ENCODE data around the gene ANKMY1.
A peak's percentile ranks its signal among the peaks of the same experiment; 100 is the strongest.
"Not testable (repeated sequence)": the region's sequence is repeated elsewhere in the genome, so short reads cannot be mapped to it uniquely, and the experiment has no call there.

Gene ANKMY1

GRCh38 chr2:240568678-240569522, 11.1 kb upstream of the ANKMY1 start:
- peak; percentile 64 for DNase-seq (ENCODE audit: low read depth)

- peak; percentile 55 for DNase-seq (ENCODE audit: low read depth)
Observed at GRCh38 chr2:240567872-240568677, 10.3 kb upstream of the ANKMY1 start, which contains the start of gene RNPEPL1. Gene RNPEPL1, plus strand, starts transcription at chr2:240568484. Its CDS starts 103 bp downstream, at chr2:240568587.

GRCh38 chr2:240567137-240567871, 9.5 kb upstream of the ANKMY1 start:
- peak; percentile 44 for DNase-seq (ENCODE audit: low read depth)

- DNase-seq (ENCODE audit: low read depth) = peak; percentile 90
Observed at GRCh38 chr2:240566203-240567136, 8.7 kb upstream of the ANKMY1 start.

- peak; percentile 85 for DNase-seq (ENCODE audit: low read depth)
Observed at GRCh38 chr2:240565333-240566202, 7.8 kb upstream of the ANKMY1 start.

- peak; percentile 50 for DNase-seq (ENCODE audit: low read depth)
Observed at GRCh38 chr2:240564561-240565332, 7.0 kb upstream of the ANKMY1 start.

- DNase-seq (ENCODE audit: low read depth) = no peak
Observed at GRCh38 chr2:240563951-240564560, 6.3 kb upstream of the ANKMY1 start.

GRCh38 chr2:240563231-240563630, 5.4 kb upstream of the ANKMY1 start:
- DNase-seq (ENCODE audit: low read depth) = not testable (repeated sequence)

- DNase-seq (ENCODE audit: low read depth) = peak; percentile 87
Observed at GRCh38 chr2:240561325-240561971, 3.7 kb upstream of the ANKMY1 start.

- peak; percentile 99 for DNase-seq (ENCODE audit: low read depth)
Observed at GRCh38 chr2:240560480-240561324, 2.9 kb upstream of the ANKMY1 start.

GRCh38 chr2:240560084-240560479, 2.3 kb upstream of the ANKMY1 start, which contains the start of gene DUSP28:
Gene DUSP28, plus strand, starts transcription at chr2:240560357. Its CDS starts 328 bp downstream, at chr2:240560685.
- DNase-seq (ENCODE audit: low read depth) = peak; percentile 88

- DNase-seq (ENCODE audit: low read depth) = no peak
Observed at GRCh38 chr2:240559286-240559685, 1.5 kb upstream of the ANKMY1 start.

- DNase-seq (ENCODE audit: low read depth) = no peak
Observed at GRCh38 chr2:240558236-240558761, 511 bp upstream of the ANKMY1 start.

- DNase-seq (ENCODE audit: low read depth) = no peak
Observed at GRCh38 chr2:240557101-240557751, 562 bp downstream of the ANKMY1 start.

- peak; percentile 58 for DNase-seq (ENCODE audit: low read depth)
Observed at GRCh38 chr2:240556553-240557100, 1.2 kb downstream of the ANKMY1 start.

Data from ELR (cell line).